ENCODE data around the gene TIAM1. TPM values are rescaled to one million over a fixed set of nuclear protein-coding genes. Genes with fewer than 3 reads are reported as not detected.

The TIAM1 gene
- total RNA-seq, 2 experiments from 2014 or later = 41.5 to 46.9 TPM

GRCh38 chr21:31297806-31298205 is 46.3 kb downstream of the TIAM1 start:
- DNase-seq (no peak), ATAC-seq (no peak)
- H3K27me3 Mint-ChIP-seq (ENCODE audit: low read depth) = no peaks in the 10 kb centered on the region
- no peak overlapping the region for H3K4me3 Mint-ChIP-seq
- peaks cover 10% of the 10 kb centered on the region for H3K36me3 Mint-ChIP-seq (ENCODE audit: low read depth)
- peaks cover 5% of the 10 kb centered on the region for H3K4me1 Mint-ChIP-seq (ENCODE audit: low read depth)
- H3K27ac Mint-ChIP-seq = no peak overlapping the region
- POLR2A ChIA-PET = no interaction called here
- no peaks in the 10 kb centered on the region for H3K9me3 Mint-ChIP-seq (ENCODE audit: insufficient read depth)
- CTCF ChIA-PET = no interaction called here

- ATAC-seq = no peak
Observed at GRCh38 chr21:31295676-31296075, 48.4 kb downstream of the TIAM1 start.

GRCh38 chr21:31294691-31295090 is 49.4 kb downstream of the TIAM1 start:
- DNase-seq (no peak), ATAC-seq (no peak)
- ChIA-PET CTCF (no interaction called here), POLR2A (no interaction called here)
- Mint-ChIP-seq H3K4me3 (no peak overlapping the region), H3K36me3 (ENCODE audit: low read depth) (peaks cover 18% of the 10 kb centered on the region), H3K4me1 (ENCODE audit: low read depth) (peaks cover 5% of the 10 kb centered on the region), H3K9me3 (ENCODE audit: insufficient read depth) (no peaks in the 10 kb centered on the region), H3K27me3 (ENCODE audit: low read depth) (no peaks in the 10 kb centered on the region), H3K27ac (no peak overlapping the region)

More at GRCh38 chr21:31295676-31296075, 48.4 kb downstream of the TIAM1 start:
- ChIA-PET CTCF (no interaction called here), POLR2A (no interaction called here)
- Mint-ChIP-seq H3K4me1 (ENCODE audit: low read depth) (peaks cover 5% of the 10 kb centered on the region), H3K36me3 (ENCODE audit: low read depth) (peaks cover 18% of the 10 kb centered on the region), H3K4me3 (no peak overlapping the region), H3K27ac (no peak overlapping the region), H3K27me3 (ENCODE audit: low read depth) (no peaks in the 10 kb centered on the region), H3K9me3 (ENCODE audit: insufficient read depth) (no peaks in the 10 kb centered on the region)
- DNase-seq = no peak

- ChIA-PET CTCF (interaction anchor here (1.1 kb wide), 1 partner anchor 265 kb away, joined by 3 read pairs; no protein-coding TSS in a partner anchor), POLR2A (interaction anchor here (0.7 kb wide), 1 partner anchor 94 kb away, joined by 3 read pairs; no protein-coding TSS in a partner anchor)
- peaks cover 23% of the 10 kb centered on the region for H3K36me3 Mint-ChIP-seq (ENCODE audit: low read depth)
- ATAC-seq (no peak), DNase-seq (no peak)
- no peaks in the 10 kb centered on the region for H3K27me3 Mint-ChIP-seq (ENCODE audit: low read depth)
- H3K4me1 Mint-ChIP-seq (ENCODE audit: low read depth) = peaks cover 5% of the 10 kb centered on the region
- no peaks in the 10 kb centered on the region for H3K9me3 Mint-ChIP-seq (ENCODE audit: insufficient read depth)
- no peak overlapping the region for H3K4me3 Mint-ChIP-seq
- H3K27ac Mint-ChIP-seq = no peak overlapping the region
Observed at GRCh38 chr21:31293986-31294385, 50.1 kb downstream of the TIAM1 start.

GRCh38 chr21:31290765-31291164 is 53.3 kb downstream of the TIAM1 start:
- Mint-ChIP-seq H3K4me3 (no peak overlapping the region), H3K36me3 (ENCODE audit: low read depth) (peaks cover 31% of the 10 kb centered on the region), H3K27me3 (ENCODE audit: low read depth) (no peaks in the 10 kb centered on the region), H3K9me3 (ENCODE audit: insufficient read depth) (no peaks in the 10 kb centered on the region), H3K4me1 (ENCODE audit: low read depth) (peaks cover 5% of the 10 kb centered on the region), H3K27ac (no peak overlapping the region)
- ChIA-PET CTCF (no interaction called here), POLR2A (no interaction called here)
- DNase-seq (no peak), ATAC-seq (no peak)

GRCh38 chr21:31289702-31290101 is 54.4 kb downstream of the TIAM1 start:
- H3K4me3 Mint-ChIP-seq = no peak overlapping the region

GRCh38 chr21:31288191-31288590 is 55.9 kb downstream of the TIAM1 start:
- H3K4me3 Mint-ChIP-seq = no peak overlapping the region
- H3K27ac Mint-ChIP-seq = no peak overlapping the region
- H3K27me3 Mint-ChIP-seq (ENCODE audit: low read depth) = no peaks in the 10 kb centered on the region
- DNase-seq (no peak), ATAC-seq (no peak)
- peaks cover 26% of the 10 kb centered on the region for H3K36me3 Mint-ChIP-seq (ENCODE audit: low read depth)
- ChIA-PET POLR2A (no interaction called here), CTCF (no interaction called here)
- no peaks in the 10 kb centered on the region for H3K9me3 Mint-ChIP-seq (ENCODE audit: insufficient read depth)
- H3K4me1 Mint-ChIP-seq (ENCODE audit: low read depth) = peaks cover 16% of the 10 kb centered on the region

More at GRCh38 chr21:31289702-31290101, 54.4 kb downstream of the TIAM1 start:
- ATAC-seq (no peak), DNase-seq (no peak)
- POLR2A ChIA-PET = no interaction called here
- H3K27me3 Mint-ChIP-seq (ENCODE audit: low read depth) = no peaks in the 10 kb centered on the region
- no peaks in the 10 kb centered on the region for H3K9me3 Mint-ChIP-seq (ENCODE audit: insufficient read depth)
- peaks cover 31% of the 10 kb centered on the region for H3K36me3 Mint-ChIP-seq (ENCODE audit: low read depth)
- CTCF ChIA-PET = no interaction called here
- H3K4me1 Mint-ChIP-seq (ENCODE audit: low read depth) = peaks cover 12% of the 10 kb centered on the region
- no peak overlapping the region for H3K27ac Mint-ChIP-seq

- Mint-ChIP-seq H3K27me3 (ENCODE audit: low read depth) (no peaks in the 10 kb centered on the region), H3K4me1 (ENCODE audit: low read depth) (peaks cover 26% of the 10 kb centered on the region), H3K36me3 (ENCODE audit: low read depth) (peaks cover 23% of the 10 kb centered on the region), H3K9me3 (ENCODE audit: insufficient read depth) (no peaks in the 10 kb centered on the region), H3K27ac (no peak overlapping the region), H3K4me3 (no peak overlapping the region)
- no peak for DNase-seq
- ATAC-seq = no peak
- ChIA-PET POLR2A (no interaction called here), CTCF (no interaction called here)
Observed at GRCh38 chr21:31287201-31287600, 56.9 kb downstream of the TIAM1 start.

GRCh38 chr21:31286621-31287020 is 57.4 kb downstream of the TIAM1 start:
- ChIA-PET CTCF (no interaction called here), POLR2A (no interaction called here)
- Mint-ChIP-seq H3K9me3 (ENCODE audit: insufficient read depth) (no peaks in the 10 kb centered on the region), H3K27me3 (ENCODE audit: low read depth) (no peaks in the 10 kb centered on the region), H3K4me3 (no peak overlapping the region), H3K27ac (no peak overlapping the region), H3K4me1 (ENCODE audit: low read depth) (peaks cover 28% of the 10 kb centered on the region), H3K36me3 (ENCODE audit: low read depth) (peaks cover 20% of the 10 kb centered on the region)
- no peak for DNase-seq
- no peak for ATAC-seq

- Mint-ChIP-seq H3K27ac (no peak overlapping the region), H3K27me3 (ENCODE audit: low read depth) (no peaks in the 10 kb centered on the region), H3K9me3 (ENCODE audit: insufficient read depth) (no peaks in the 10 kb centered on the region), H3K4me1 (ENCODE audit: low read depth) (peaks cover 30% of the 10 kb centered on the region), H3K4me3 (no peak overlapping the region), H3K36me3 (ENCODE audit: low read depth) (peaks cover 18% of the 10 kb centered on the region)
- DNase-seq (no peak), ATAC-seq (no peak)
- CTCF ChIA-PET = no interaction called here
- POLR2A ChIA-PET = interaction anchor here (0.7 to 1.4 kb wide), 2 partner anchors 16 to 76 kb away, joined by 3 to 5 read pairs; no protein-coding TSS in a partner anchor
Observed at GRCh38 chr21:31284797-31285397, 59.2 kb downstream of the TIAM1 start.

- no peaks in the 10 kb centered on the region for H3K27me3 Mint-ChIP-seq (ENCODE audit: low read depth)
- POLR2A ChIA-PET = no interaction called here
- no peaks in the 10 kb centered on the region for H3K9me3 Mint-ChIP-seq (ENCODE audit: insufficient read depth)
- H3K36me3 Mint-ChIP-seq (ENCODE audit: low read depth) = peaks cover 8% of the 10 kb centered on the region
- DNase-seq = peak; percentile 42
- CTCF ChIA-PET = interaction anchor here (1.0 kb wide), 1 partner anchor 46 kb away, joined by 3 read pairs; no protein-coding TSS in a partner anchor
- no peak overlapping the region for H3K4me3 Mint-ChIP-seq
- H3K4me1 Mint-ChIP-seq (ENCODE audit: low read depth) = peaks cover 30% of the 10 kb centered on the region
- peak; percentile 65 for ATAC-seq
- peak overlapping the region; percentile 32 for H3K27ac Mint-ChIP-seq
Observed at GRCh38 chr21:31283025-31283424, 61.0 kb downstream of the TIAM1 start.

GRCh38 chr21:31282095-31282709 is 61.9 kb downstream of the TIAM1 start:
- ATAC-seq (no peak), DNase-seq (no peak)
- ChIA-PET POLR2A (no interaction called here), CTCF (interaction anchor here (1.0 kb wide), 1 partner anchor 45 kb away, joined by 3 read pairs; no protein-coding TSS in a partner anchor)
- no peaks in the 10 kb centered on the region for H3K27me3 Mint-ChIP-seq (ENCODE audit: low read depth)
- H3K9me3 Mint-ChIP-seq (ENCODE audit: insufficient read depth) = no peaks in the 10 kb centered on the region
- no peak overlapping the region for H3K4me3 Mint-ChIP-seq
- H3K4me1 Mint-ChIP-seq (ENCODE audit: low read depth) = peaks cover 30% of the 10 kb centered on the region
- peaks cover 3% of the 10 kb centered on the region for H3K36me3 Mint-ChIP-seq (ENCODE audit: low read depth)
- peak overlapping the region; percentile 33 for H3K27ac Mint-ChIP-seq

Data from activated CD8-positive, alpha-beta T cell treated with anti-CD3 and anti-CD28 coated beads, Interleukin-2, amount 10 ng/mL, durations not matched to agents 7 days and 5 days (primary cell).